Heart left ventricle (tissue), 16 donors: ENCODE results near the gene SCFD2. TPM values are rescaled to one million over a fixed set of nuclear protein-coding genes. Genes with fewer than 3 reads are reported as not detected.
A peak's percentile ranks its signal among the peaks of the same experiment; 100 is the strongest.
"Not testable (repeated sequence)": the region's sequence is repeated elsewhere in the genome, so short reads cannot be mapped to it uniquely, and the experiment has no call there.

Experiments used
- ATAC-seq, 4 donors: fragments of 200-7000 bp; cut with Tn5 transposase; one replicate each; pipeline ENCODE4 v1.9.1; 2020 to 2022; ENCODE audit warnings: moderate library complexity in 4 of 4, mild to moderate bottlenecking in 3 of 4, moderate number of reproducible peaks in 1 of 4
- DNase-seq, 5 donors: peaks; one replicate each; pipeline ENCODE4 v3.0.0-alpha.2; 2020
- H3K27ac ChIP-seq, 12 donors: fragments of 200-600 bp; sonication (generic) in 4 of 12; one replicate each; pipeline versions ENCODE4 v1.5.0 to v1.8.0; 2016 to 2022; ENCODE audit warnings: mild to moderate bottlenecking in 2 of 12
- H3K27me3 ChIP-seq, 9 donors: fragments of 200-600 bp; sonication (generic) in 2 of 9; one replicate each; pipeline versions ENCODE4 v1.5.1 to v1.8.0; 2016 to 2022; ENCODE audit warnings: mild to moderate bottlenecking in 3 of 9
- H3K36me3 ChIP-seq, 9 donors: fragments of 200-600 bp; sonication (generic) in 2 of 9; one replicate each; pipeline versions ENCODE4 v1.5.0 to v1.8.0; 2018 to 2022; ENCODE audit warnings: mild to moderate bottlenecking in 2 of 9
- H3K4me1 ChIP-seq, 12 donors: fragments of 200-600 bp; sonication (generic) in 4 of 12; one replicate each; pipeline versions ENCODE4 v1.5.0 to v1.8.0; 2016 to 2022; ENCODE audit warnings: mild to moderate bottlenecking in 3 of 12
- H3K4me3 ChIP-seq, 12 donors: fragments of 200-600 bp; sonication (generic) in 4 of 12; one replicate each; pipeline versions ENCODE4 v1.5.0 to v1.8.0; 2017 to 2022; ENCODE audit warnings: mild to moderate bottlenecking in 9 of 12, moderate library complexity in 4 of 12
- H3K9me3 ChIP-seq, 12 donors: fragments of 200-600 bp; sonication (generic) in 4 of 12; one replicate each; pipeline versions ENCODE4 v1.5.0 to v1.8.0; 2016 to 2022; ENCODE audit warnings: mild to moderate bottlenecking in 1 of 12
- POLR2A ChIP-seq, 2 donors: fragments of 450-650 bp; IDR thresholded peaks; one replicate each; pipeline ENCODE4 v1.6.1; 2017; ENCODE audit warnings: antibody characterized with exemption in 2 of 2, mild to moderate bottlenecking in 2 of 2, moderate library complexity in 2 of 2
- WGBS, 4 donors: extraction: QIAGEN DNeasy Blood & Tissue Kit in 2 of 4; methylation state at CpG; one replicate each; pipeline versions ENCODE4 v1.1.5 to v1.1.7; 2013 to 2018; 5-methylcytosine and 5-hydroxymethylcytosine counted together
- intact Hi-C, 10 donors: fragments of 100-400 bp; cut with DNase I; formaldehyde crosslinking; loops; one replicate each; pipeline versions ENCODE4 v1.11.1 to v1.14.2; 2022
- polyA plus RNA-seq, 2 donors: library from polyadenylated mRNA; stranded (reverse); fragments of 200-250 nt; gene quantifications; one replicate each; pipeline ENCODE4 v1.2.3, GENCODE V29; 2013
- total RNA-seq, 9 donors: library from RNA; depleted of rRNA in 2 of 9; stranded (reverse); fragments of >200 nt in 2 of 9; fragmentation: NEBNext Ultra II Directional in 3 of 9; extraction: Animal tissue kit (Norgen Biotek cat#: 25700) in 3 of 9; gene quantifications; one replicate each; pipeline versions ENCODE4 v1.1.0 to v1.2.4, GENCODE V29; 2016 to 2023
- TF ChIP-seq, protein P1 (sequence below), 12 donors: fragments of 200-600 bp; sonication (generic) in 4 of 12; IDR thresholded peaks; one replicate each; pipeline versions ENCODE4 v1.5.0 to v1.8.0; 2018 to 2022; ENCODE audit warnings: antibody characterized with exemption in 12 of 12, mild to moderate bottlenecking in 5 of 12
- donor health status: ischemic (EF 13 %, LVEDD 7.1; RV severe dilation, severe dysfunction).
- donor health status: healthy with polysubstance abuse.
- donor health status: DM: no; HTN: yes; CAD: no.
- donor health status: DM: no; HTN: no; CAD: no.
- donor health status: ischemic (EF 25% LVEDD 6.9; RV normal size, moderate dysfunction).
- donor health status: ischemic (EF 25% LVEDD 5.7; RV mildly dilated, moderate dysfunction).
- donor health status: healthy.
- donor health status: DM: yes; HTN: yes; CAD: no.
- donor health status: ischemic (EF 35%, LVEDD 5.7; RV mildly dilated, moderate dysfunction).
- donor health status: nonischemic (EF 11% LVEDD 7.7; RV severe dilation, severe dysfunction).
- donor health status: DM: yes; HTN: yes; CAD: no.
- donor health status: PGD.
- donor health status: ischemic (EF 29% LVEDD 5.4; RV normal size, mild dysfunction).
- donor health status: nonischemic (EF 23%, LVEDD 6.1; RV moderate dilation, normal function).

The SCFD2 gene
- total and polyA plus RNA-seq, 11 donors, result 3.7 to 14.0 (median 9.8) TPM

GRCh38 chr4:53346920-53347852, 18.7 kb downstream of the SCFD2 start:
- no peaks in the 10 kb centered on the region for H3K27me3 ChIP-seq
- intact Hi-C loops, result no loop called here
- H3K4me3 ChIP-seq, result no peak overlapping the region
- TF ChIP-seq, protein P1, sequence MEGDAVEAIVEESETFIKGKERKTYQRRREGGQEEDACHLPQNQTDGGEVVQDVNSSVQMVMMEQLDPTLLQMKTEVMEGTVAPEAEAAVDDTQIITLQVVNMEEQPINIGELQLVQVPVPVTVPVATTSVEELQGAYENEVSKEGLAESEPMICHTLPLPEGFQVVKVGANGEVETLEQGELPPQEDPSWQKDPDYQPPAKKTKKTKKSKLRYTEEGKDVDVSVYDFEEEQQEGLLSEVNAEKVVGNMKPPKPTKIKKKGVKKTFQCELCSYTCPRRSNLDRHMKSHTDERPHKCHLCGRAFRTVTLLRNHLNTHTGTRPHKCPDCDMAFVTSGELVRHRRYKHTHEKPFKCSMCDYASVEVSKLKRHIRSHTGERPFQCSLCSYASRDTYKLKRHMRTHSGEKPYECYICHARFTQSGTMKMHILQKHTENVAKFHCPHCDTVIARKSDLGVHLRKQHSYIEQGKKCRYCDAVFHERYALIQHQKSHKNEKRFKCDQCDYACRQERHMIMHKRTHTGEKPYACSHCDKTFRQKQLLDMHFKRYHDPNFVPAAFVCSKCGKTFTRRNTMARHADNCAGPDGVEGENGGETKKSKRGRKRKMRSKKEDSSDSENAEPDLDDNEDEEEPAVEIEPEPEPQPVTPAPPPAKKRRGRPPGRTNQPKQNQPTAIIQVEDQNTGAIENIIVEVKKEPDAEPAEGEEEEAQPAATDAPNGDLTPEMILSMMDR (IDR thresholded peaks at IDR 0.05), result peak in 1 of 12 donors; percentile 9
- TF ChIP-seq POLR2A (IDR thresholded peaks at IDR 0.05), result no peak
- H3K9me3 ChIP-seq, result peaks cover 0 to 11% (median 0%) of the 10 kb centered on the region in 12 donors
- H3K27ac ChIP-seq, result peak overlapping the region in 1 of 12 donors; percentile 6
- H3K36me3 ChIP-seq, result peaks cover 0 to 29% (median 7%) of the 10 kb centered on the region in 9 donors
- 35 to 38% (median 36%) methylated on average over 5 of the region's 5 CpGs for WGBS, 4 donors
- ATAC-seq (peak; percentile 65 to 91 (median 74)), DNase-seq (peak in 2 of 5 donors; percentile 25 to 42)
- peaks cover 0 to 15% (median 8%) of the 10 kb centered on the region in 12 donors for H3K4me1 ChIP-seq

DNA sequence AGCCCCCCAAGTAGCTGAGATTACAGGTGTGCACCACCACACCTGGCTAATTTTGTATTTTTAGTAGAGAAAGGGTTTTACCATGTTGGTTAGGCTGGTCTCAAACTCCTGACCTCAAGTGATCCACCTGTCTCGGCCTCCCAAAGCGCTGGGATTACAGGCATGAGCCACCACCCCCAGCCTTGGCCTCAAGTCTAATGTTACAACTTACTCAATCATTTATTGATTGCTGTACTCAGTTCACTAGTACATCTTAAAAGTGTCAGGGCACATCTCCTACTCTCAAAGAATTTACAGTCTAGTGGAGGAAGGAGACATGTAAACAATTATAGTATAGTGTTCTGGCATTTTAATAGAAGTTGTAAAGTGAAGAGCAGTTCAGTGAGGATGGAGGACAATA, 19.5 kb downstream of the SCFD2 start:
- ATAC-seq, DNase-seq, H3K27me3 ChIP-seq, H3K27ac ChIP-seq, H3K4me3 ChIP-seq, intact Hi-C loops: not testable (repeated sequence)
- Histone ChIP-seq H3K9me3 (peaks cover 0 to 11% (median 0%) of the 10 kb centered on the region in 12 donors), H3K4me1 (peaks cover 0 to 15% (median 8%) of the 10 kb centered on the region in 12 donors), H3K36me3 (peaks cover 0 to 21% (median 4%) of the 10 kb centered on the region in 9 donors)
- 93 to 100% (median 98%) methylated on average over 2 of the region's 2 CpGs for WGBS, 4 donors

- ATAC-seq, H3K36me3 ChIP-seq, H3K27me3 ChIP-seq, DNase-seq, H3K4me3 ChIP-seq, intact Hi-C loops, H3K4me1 ChIP-seq, H3K27ac ChIP-seq: not testable (repeated sequence)
- WGBS, 4 donors, result 94 to 95% (median 94%) methylated on average over 12 of the region's 12 CpGs
- peaks cover 0 to 10% (median 0%) of the 10 kb centered on the region in 12 donors for H3K9me3 ChIP-seq
Measured at GRCh38 chr4:53340145-53340544, 25.7 kb downstream of the SCFD2 start.

DNA sequence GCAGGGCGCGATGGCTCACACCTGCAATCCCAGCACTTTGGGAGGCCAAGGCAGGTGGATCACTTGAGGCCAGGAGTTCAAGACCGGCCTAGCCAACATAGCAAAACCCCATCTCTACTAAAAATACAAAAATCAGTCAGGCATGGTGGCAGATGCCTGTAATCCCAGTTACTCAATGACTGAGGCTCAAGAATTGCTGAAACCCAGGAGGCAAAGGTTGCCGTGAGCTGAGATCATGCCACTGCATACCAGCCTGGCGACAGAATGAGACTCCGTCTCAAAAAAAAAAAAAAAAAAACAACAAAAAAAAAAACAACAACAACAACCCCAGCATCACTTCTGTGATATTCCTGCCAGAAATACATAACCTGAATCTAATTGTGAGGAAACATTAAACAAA, 30.9 kb downstream of the SCFD2 start:
- H3K36me3 ChIP-seq, H3K4me1 ChIP-seq, intact Hi-C loops, H3K9me3 ChIP-seq, H3K27ac ChIP-seq, H3K27me3 ChIP-seq, ATAC-seq, DNase-seq, H3K4me3 ChIP-seq: not testable (repeated sequence)
- WGBS, 4 donors, result 94 to 96% (median 95%) methylated on average over 6 of the region's 6 CpGs

DNA sequence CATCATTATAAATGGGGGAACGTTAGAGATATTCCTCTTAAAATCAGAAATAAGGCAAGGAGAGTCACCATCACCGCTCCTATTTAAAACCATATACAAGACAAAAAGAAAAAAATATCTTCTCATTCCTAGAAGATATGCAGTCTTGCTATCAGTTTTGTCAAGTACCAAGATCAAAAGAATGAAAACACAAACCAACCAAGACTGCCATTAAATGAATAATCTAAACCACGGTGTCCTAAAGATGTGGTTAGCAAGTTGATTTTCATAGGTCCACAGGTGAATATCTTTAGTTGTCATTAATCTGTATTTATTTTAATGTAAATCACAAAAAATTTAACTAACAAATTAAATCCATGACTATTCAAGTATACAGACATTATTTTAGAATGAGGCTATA, 39.3 kb downstream of the SCFD2 start:
- Histone ChIP-seq H3K27me3 (no peaks in the 10 kb centered on the region), H3K36me3 (no peaks in the 10 kb centered on the region), H3K9me3 (no peaks in the 10 kb centered on the region), H3K4me3 (no peak overlapping the region), H3K27ac (no peak overlapping the region), H3K4me1 (peaks cover 0 to 12% (median 6%) of the 10 kb centered on the region in 12 donors)
- WGBS, 4 donors, result 93 to 98% (median 96%) methylated on average over 3 of the region's 3 CpGs
- intact Hi-C loops, result no loop called here
- DNase-seq (no peak), ATAC-seq (no peak)
- TF ChIP-seq POLR2A (IDR thresholded peaks at IDR 0.05), result no peak
- TF ChIP-seq, protein P1 (IDR thresholded peaks at IDR 0.05), result no peak
